Astrocyte of the spinal cord (primary cell): ENCODE results near the gene MRGPRG.

ENCODE experiments used
- DNase-seq: peaks from one replicate; pipeline ENCODE4 v3.0.0; 2011; ENCODE audit warnings: low read depth, low spot score
- H3K4me3 ChIP-seq: 2 replicates; pipeline ENCODE4 v1.5.1; 2011; ENCODE audit warnings: low read depth, mild to moderate bottlenecking, low read length, moderate library complexity
- in situ Hi-C: cut with HindIII; loops from 2 replicates; pipeline ENCODE4 v1.10.0; 2017; ENCODE audit warnings: low sequenced_read_pairs
- TF ChIP-seq, protein P1 (sequence below): IDR thresholded peaks from 2 replicates; pipeline ENCODE4 v1.5.1; 2012; ENCODE audit warnings: low read depth, mild to moderate bottlenecking, low read length, inconsistent platforms

MRGPRG gene

DNA sequence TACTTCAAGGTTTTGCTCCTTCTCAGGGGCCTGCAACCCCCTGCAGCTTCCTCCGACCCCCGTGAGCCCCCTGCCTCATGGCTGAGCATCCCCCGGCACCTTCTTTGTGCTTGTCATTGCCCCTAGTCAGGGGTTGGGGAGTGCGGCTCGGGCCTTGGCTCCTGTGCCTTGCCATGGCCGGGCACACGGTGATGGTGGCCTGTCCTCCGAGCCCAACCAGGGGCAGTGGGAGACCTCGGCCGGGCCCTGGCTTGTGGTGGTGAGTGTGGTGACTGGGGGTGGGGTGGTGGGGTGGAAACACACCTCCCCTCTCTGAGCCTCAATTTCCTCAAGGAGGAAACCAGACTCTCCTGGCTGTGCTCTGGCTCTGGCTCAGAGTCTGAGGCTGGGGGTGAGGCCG lies 1.5 kb upstream of the MRGPRG start:
- no peak overlapping the region for H3K4me3 ChIP-seq
- DNase-seq: no peak
- TF ChIP-seq, protein P1, sequence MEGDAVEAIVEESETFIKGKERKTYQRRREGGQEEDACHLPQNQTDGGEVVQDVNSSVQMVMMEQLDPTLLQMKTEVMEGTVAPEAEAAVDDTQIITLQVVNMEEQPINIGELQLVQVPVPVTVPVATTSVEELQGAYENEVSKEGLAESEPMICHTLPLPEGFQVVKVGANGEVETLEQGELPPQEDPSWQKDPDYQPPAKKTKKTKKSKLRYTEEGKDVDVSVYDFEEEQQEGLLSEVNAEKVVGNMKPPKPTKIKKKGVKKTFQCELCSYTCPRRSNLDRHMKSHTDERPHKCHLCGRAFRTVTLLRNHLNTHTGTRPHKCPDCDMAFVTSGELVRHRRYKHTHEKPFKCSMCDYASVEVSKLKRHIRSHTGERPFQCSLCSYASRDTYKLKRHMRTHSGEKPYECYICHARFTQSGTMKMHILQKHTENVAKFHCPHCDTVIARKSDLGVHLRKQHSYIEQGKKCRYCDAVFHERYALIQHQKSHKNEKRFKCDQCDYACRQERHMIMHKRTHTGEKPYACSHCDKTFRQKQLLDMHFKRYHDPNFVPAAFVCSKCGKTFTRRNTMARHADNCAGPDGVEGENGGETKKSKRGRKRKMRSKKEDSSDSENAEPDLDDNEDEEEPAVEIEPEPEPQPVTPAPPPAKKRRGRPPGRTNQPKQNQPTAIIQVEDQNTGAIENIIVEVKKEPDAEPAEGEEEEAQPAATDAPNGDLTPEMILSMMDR: no peak

DNA sequence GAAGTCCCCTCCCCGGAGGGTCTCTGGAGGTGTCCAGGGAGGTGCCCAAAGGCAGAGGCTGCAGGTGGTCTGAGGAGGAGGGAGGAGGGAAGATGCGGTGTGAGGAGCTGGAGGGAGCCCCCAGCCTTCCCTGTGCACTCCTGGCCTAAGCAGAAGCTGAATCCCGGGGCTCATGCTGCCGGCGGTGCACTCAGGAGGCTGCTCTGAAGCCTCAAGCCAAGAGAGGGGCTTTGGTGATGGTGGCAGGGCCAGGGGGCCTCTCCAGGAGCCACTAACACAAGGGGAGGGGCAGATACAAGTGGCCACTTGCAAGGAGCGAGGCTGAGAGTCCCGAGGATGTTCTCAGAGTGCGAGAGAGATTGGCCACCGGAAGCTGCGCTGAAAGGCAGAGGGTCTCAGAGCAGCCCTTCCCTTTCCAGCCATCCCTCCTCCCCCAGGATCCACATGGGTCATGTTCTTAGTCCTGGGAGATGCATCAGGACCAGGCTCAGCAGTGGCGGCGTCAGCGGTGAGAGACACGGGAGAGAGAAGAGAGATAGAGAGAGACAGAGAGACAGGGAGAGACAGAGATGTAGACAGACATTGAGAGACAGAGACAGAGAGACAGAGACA lies 774 bp upstream of the MRGPRG start:
- no peak overlapping the region for H3K4me3 ChIP-seq
- DNase-seq: no peak
- in situ Hi-C loops: no loop called here
- TF ChIP-seq, protein P1: no peak

More for the DNA sequence above, 1.5 kb upstream of the MRGPRG start:
- in situ Hi-C loops: no loop called here

DNA sequence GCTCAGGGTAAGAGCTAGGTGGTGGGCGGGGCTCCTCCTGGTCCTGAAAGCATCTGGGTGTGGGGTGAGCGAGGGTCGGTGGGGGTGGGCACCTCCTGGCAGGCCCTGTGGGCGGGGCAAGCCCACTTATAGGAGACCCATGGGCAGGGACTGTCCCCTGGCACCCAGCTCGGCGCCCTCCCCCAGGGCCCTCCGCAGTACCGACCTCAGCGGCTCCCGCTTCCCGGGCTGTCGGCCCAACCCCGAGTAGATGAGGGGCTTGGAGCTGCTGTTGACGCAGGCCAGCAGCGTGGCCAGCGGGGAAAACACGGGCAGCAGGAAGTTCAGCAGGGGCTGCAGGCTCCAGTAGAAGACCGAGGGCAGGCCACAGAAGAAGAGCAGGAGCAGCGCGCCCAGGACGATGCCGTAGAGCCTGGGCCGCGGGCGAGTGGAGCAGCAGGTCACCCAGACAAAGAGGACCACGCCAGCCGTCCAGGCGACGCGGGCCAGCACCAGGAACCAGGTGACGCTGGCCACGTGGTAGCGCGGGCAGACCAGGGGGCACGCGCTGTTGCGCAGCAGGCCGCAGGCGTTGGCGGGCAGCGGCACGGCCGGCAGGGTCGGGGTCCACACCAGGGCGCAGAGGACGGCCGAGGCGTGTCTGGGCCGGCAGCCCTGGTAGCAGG lies 663 bp downstream of the MRGPRG start:
- H3K4me3 ChIP-seq: no peak overlapping the region
- TF ChIP-seq, protein P1: no peak
- in situ Hi-C loops: no loop called here
- DNase-seq: no peak

DNA sequence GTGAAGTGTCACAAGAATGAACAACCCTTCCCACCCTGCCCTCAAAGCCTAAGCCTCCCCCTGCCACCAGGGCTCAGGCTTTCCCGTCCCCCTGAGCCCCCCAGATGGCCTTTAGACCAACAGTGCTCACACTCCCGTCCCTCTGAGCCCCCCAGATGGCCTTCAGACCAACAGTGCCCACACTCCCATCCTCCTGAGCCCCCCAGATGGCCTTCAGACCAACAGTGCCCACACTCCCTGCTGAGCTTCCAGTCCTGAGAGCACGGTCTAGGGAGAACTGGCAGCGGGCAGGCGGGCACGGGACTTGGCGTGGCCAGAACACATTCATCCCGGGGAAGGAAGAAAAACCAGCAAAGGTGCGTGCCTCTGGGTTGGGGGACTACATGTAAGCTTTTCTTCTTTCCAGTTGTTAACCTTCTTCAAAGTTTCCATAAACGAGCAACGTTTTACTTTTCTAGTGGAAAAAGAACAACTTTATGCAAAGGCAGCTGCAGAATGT lies 2.5 kb downstream of the MRGPRG start:
- TF ChIP-seq, protein P1: no peak
- no peak for DNase-seq
- H3K4me3 ChIP-seq: no peak overlapping the region
- in situ Hi-C loops: no loop called here

DNA sequence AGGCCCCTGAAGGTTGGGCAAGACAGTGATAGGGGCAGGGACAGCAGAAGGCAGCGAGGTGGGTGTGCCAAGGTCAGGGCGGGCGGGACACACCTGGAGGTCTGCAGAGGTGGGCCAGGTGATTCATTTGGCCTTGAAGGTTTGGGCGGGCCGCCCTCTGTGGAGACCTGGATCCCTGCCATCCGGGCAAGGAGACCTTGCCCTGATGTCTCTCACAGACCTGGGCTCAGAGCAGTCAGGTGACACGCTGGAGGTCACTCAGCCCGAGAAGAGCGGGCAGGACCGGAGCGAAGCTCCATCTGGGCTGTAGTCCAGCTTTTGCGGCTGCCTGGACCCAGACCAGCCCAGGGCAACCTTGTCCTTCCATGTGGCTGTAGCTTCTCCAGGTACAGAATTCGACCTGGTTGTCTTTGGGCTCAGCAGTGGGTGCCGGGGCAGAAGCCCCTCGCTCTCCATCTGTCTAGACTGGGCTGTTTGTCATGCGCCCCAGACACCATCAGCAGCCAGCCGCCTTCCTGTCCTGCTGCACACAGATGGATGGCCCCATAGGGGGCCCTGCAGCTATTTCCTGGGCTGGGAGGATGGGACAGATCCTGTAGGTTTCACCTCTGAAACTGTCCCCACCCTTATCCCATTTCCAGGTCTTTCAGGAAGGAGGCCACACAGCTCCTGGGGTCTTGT lies 3.1 kb downstream of the MRGPRG start:
- in situ Hi-C loops: no loop called here
- TF ChIP-seq, protein P1: no peak
- H3K4me3 ChIP-seq: no peak overlapping the region
- DNase-seq: no peak

DNA sequence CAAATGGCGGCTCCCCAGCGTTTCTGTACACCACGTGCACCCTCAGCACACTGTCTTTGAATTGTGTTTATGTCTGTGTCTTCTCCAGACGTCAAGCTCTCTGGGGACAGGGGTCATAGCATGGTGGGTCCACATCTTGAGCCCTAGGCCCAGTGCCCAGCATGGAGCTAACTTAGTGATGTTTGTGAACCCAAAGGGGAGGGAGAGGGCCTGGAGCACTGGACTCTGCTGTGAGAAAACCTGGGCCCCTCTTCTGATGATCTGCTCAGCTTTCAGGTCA lies 4.3 kb downstream of the MRGPRG start:
- DNase-seq: no peak
- in situ Hi-C loops: no loop called here

More for the DNA sequence above, 4.3 kb downstream of the MRGPRG start:
- H3K4me3 ChIP-seq: no peak overlapping the region
- TF ChIP-seq, protein P1: no peak
